ENCODE measurements around the gene WFS1. TPM values are rescaled to one million over a fixed set of nuclear protein-coding genes. Genes with fewer than 3 reads are reported as not detected.

Gene WFS1
- total and polyA plus RNA-seq, 2 of the 8 experiments (the other 6 are each of a cell fraction or from before 2014, with no cell fraction given): 29.1 to 43.1 TPM

DNA sequence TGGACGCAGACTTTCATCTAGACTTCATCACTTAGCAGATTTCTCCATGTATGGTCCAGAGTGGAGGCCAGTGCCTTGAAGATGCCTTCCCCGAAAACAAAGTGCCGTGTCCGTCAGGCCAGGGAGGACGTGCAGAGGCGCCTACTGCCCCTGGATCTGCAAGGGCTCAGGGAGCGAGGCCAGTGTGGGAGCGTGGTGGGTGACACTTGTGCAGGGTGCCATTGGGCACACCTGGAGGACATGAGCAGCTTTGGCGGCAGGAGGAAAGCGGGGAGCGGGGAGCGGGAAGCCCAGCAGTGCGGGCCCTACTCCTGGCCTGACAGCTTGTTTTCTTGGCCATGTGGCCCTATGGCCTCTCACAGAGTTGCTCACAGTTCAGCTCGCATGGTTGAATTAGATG is 25.8 kb downstream of the WFS1 start:
- H4K91ac ChIP-seq (replicated peaks; ENCODE audit: insufficient read length, low read length): no peak overlapping the region
- TF ChIP-seq CBX8 (IDR thresholded peaks at IDR 0.05; ENCODE audit: borderline replicate concordance, low read depth, low read length): no peak
- TF ChIP-seq SIRT6 (IDR thresholded peaks at IDR 0.05; ENCODE audit: low read length): no peak
- TF ChIP-seq HDAC6 (IDR thresholded peaks at IDR 0.05; ENCODE audit: low read depth, low read length): no peak
- no peak for DNase-seq (ENCODE audit: low read depth in 1 of 2, low spot score in 2 of 2)
- H3K79me1 ChIP-seq (ENCODE audit: low read depth, low read length): 0 out of 2 replicates have a peak, but pooled peaks cover 3% of the 10 kb centered on the region
- no peak overlapping the region for H3K27ac ChIP-seq (ENCODE audit: low read depth, low read length)
- peaks cover 0 to 7% of the 10 kb centered on the region in 2 experiments for H4K20me1 ChIP-seq (replicated peaks in 1 of 2; ENCODE audit: control insufficient read depth in 1 of 2, insufficient read depth in 2 of 2, low read length in 2 of 2)
- H3K18ac ChIP-seq (ENCODE audit: extremely low read depth, low read length): no peak overlapping the region
- H3K4ac ChIP-seq (replicated peaks; ENCODE audit: insufficient read length, low read depth, low read length): no peak overlapping the region
- H2BK120ac ChIP-seq (replicated peaks; ENCODE audit: low read depth, low read length): no peak overlapping the region
- H3K4me3 ChIP-seq (ENCODE audit: extremely low read depth in 1 of 4, insufficient read depth in 2 of 4, low read depth in 3 of 4, low read length in 4 of 4): no peak overlapping the region
- H3K27me3 ChIP-seq (replicated peaks in 1 of 4; ENCODE audit: control insufficient read depth in 3 of 4, extremely low read depth in 1 of 4, insufficient read depth in 3 of 4, low read length in 3 of 4): no peaks in the 10 kb centered on the region
- H2BK12ac ChIP-seq (ENCODE audit: low read depth, low read length): no peak overlapping the region
- H2AK5ac ChIP-seq (ENCODE audit: low read depth, low read length): no peak overlapping the region
- no peak overlapping the region; the same call in 1 of the 2 replicates for H4K8ac ChIP-seq (ENCODE audit: extremely low read depth, insufficient read depth, low read length)
- H3K23me2 ChIP-seq (ENCODE audit: low read depth, low read length): peaks cover 5% of the 10 kb centered on the region; the same call in 1 of the 2 replicates
- no peak overlapping the region for H2AFZ ChIP-seq (ENCODE audit: low read length)
- H3K36me3 ChIP-seq (ENCODE audit: control insufficient read depth in 2 of 4, insufficient read depth in 4 of 4, low read length in 3 of 4): peaks cover 0 to 6% (median 4%) of the 10 kb centered on the region in 4 experiments; a peak in 4 of 8 replicates
- H3K9me3 ChIP-seq (ENCODE audit: insufficient read depth in 2 of 2, low read depth in 1 of 2, low read length in 1 of 2): no peaks in the 10 kb centered on the region
- no peak overlapping the region for H3K56ac ChIP-seq (replicated peaks; ENCODE audit: insufficient read length, low read depth, low read length)
- WGBS, 2 experiments (ENCODE audit: extremely low coverage in 1 of 2, insufficient coverage in 1 of 2, insufficient read length in 1 of 2, insufficient replicate concordance in 2 of 2, low coverage in 1 of 2, low lambda C conversion rate in 2 of 2, missing lambda C conversion rate in 1 of 2): 90% methylated on average over 14 of the region's 14 CpGs; no CpG with 5 or more reads in 1 of the 2 experiments
- H2BK20ac ChIP-seq (ENCODE audit: low read length): no peak overlapping the region
- H4K5ac ChIP-seq (ENCODE audit: insufficient read length, low read depth, low read length): no peak overlapping the region
- no peak overlapping the region for H2BK5ac ChIP-seq (ENCODE audit: low read depth, low read length)
- H3K4me2 ChIP-seq (ENCODE audit: insufficient read depth in 1 of 2, low read depth in 2 of 2, low read length in 2 of 2): no peak overlapping the region
- no peak overlapping the region for H3K23ac ChIP-seq (ENCODE audit: insufficient read length)
- H3K9ac ChIP-seq (replicated peaks in 1 of 4; ENCODE audit: extremely low read depth in 1 of 4, low read depth in 3 of 4, low read length in 3 of 4): no peak overlapping the region
- H3K4me1 ChIP-seq (replicated peaks in 1 of 4; ENCODE audit: control insufficient read depth in 3 of 4, insufficient read depth in 4 of 4, low read length in 3 of 4): no peaks in the 10 kb centered on the region
- no peaks in the 10 kb centered on the region for H3K79me2 ChIP-seq (ENCODE audit: control insufficient read depth in 1 of 2, insufficient read depth in 2 of 2, low read length in 2 of 2)
- FAIRE-seq: no peak
- CTCF ChIA-PET (ENCODE audit: partially characterized antibody): interaction anchor here (0.9 to 4.8 kb wide), 6 partner anchors 15 to 45 kb away, joined by 3 to 26 read pairs (median 6); partner anchors contain the start of gene WFS1
- no peak overlapping the region for H2BK15ac ChIP-seq (ENCODE audit: low read length)
- POLR2A ChIA-PET (ENCODE audit: partially characterized antibody): interaction anchor here (1.4 kb wide), 1 partner anchor 13 kb away, joined by 6 read pairs; no protein-coding TSS in a partner anchor
- H3K14ac ChIP-seq (ENCODE audit: insufficient read length): no peak overlapping the region
